ENCODE measurements around the gene MACROH2A1.

Gene MACROH2A1

GRCh38 chr5:135287551-135287950 lies 111.5 kb downstream of the MACROH2A1 start:
- no peak for DNase-seq (ENCODE audit: low read depth in 2 of 2)
